Measurements from ENCODE around the gene POLR3G.

DNA sequence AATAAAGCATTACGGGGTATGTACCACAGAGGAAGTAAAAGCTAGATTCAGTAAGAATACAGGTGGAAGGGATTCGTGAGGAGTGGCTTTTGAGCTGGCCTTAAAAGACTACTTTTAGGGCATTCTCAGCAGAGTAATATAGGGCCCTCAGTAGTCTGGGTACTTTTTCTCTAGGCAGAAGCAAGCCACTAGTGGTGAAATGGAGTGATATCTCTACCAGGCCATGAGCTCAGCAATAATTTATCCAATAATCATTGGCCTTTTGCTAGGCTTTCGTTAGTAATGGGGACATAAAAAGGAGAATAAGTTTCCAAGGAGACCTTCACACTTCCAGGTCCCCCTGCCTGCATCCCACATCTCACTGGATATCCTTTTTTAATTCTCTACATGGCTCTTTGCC is 1.7 kb downstream of the POLR3G start:
- TF ChIP-seq, protein P1, sequence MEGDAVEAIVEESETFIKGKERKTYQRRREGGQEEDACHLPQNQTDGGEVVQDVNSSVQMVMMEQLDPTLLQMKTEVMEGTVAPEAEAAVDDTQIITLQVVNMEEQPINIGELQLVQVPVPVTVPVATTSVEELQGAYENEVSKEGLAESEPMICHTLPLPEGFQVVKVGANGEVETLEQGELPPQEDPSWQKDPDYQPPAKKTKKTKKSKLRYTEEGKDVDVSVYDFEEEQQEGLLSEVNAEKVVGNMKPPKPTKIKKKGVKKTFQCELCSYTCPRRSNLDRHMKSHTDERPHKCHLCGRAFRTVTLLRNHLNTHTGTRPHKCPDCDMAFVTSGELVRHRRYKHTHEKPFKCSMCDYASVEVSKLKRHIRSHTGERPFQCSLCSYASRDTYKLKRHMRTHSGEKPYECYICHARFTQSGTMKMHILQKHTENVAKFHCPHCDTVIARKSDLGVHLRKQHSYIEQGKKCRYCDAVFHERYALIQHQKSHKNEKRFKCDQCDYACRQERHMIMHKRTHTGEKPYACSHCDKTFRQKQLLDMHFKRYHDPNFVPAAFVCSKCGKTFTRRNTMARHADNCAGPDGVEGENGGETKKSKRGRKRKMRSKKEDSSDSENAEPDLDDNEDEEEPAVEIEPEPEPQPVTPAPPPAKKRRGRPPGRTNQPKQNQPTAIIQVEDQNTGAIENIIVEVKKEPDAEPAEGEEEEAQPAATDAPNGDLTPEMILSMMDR (IDR thresholded peaks at IDR 0.05) = no peak
- TF ChIP-seq POLR2A (IDR thresholded peaks at IDR 0.05) (no peak), POLR2AphosphoS5 (IDR thresholded peaks at IDR 0.05; ENCODE audit: insufficient read depth in 1 of 2, low read depth in 1 of 2) (no peak)

Measured in vagina (tissue), 2 donors.